ENCODE data around the gene GALNT13. TPM values are rescaled to one million over a fixed set of nuclear protein-coding genes. Genes with fewer than 3 reads are reported as not detected.

GALNT13 gene
- 5.8 TPM for total RNA-seq
- long read RNA-seq, full-length matches to known transcripts, result 3 of 11 reads
- long read RNA-seq, partial matches to known transcripts, result 2 of 11 reads
- long read RNA-seq, other reads (novel, unspliced or antisense), result 6 of 11 reads

DNA sequence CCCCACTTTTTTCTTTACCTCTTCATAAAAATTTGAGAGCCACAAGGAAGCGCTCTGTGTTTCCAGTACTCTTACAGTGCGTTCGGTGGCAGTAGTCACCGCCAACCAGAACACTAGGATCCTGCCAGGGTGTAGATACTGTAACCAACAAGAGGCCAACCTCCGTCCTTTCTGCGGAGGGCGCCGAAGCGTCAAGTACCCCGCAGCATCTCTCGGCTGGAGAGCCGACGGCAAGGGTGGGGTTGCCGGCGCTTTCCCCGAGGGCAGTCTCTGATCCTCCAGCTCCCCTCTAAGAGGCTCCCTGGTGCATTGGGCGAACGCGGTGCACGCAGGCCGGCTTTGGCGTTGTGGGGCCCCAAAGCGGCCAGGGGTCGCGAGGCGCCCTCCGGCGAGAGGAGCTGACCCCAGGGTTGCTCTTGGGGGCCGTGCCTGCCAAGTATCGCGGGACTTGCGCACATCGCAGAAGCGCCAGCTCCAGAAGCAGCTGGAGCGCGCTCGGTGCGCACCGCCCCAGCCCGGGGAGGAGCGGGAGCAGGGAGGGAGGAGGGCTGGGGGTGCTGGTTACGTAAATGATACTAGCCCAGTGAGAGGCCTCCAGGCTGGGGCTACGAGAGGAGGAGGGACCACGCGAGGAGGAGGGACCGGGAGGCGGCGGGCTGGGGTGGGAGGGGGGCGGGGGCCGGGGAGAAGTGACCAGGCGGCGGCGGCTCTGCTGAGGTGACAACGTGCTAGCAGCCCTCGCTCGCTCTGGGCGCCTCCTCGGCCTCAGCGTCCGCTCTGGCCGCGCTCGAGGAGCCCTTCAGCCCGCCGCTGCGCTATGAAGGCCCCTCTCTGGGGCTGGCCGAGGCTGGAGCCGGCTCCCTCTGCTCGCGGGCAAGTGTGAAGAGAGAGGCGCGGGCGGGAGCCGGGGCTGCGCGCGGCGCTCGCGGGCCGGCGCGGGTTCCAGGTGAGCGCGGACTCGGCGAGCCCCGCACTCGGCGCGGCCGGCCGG, at the start of gene GALNT13:
Gene GALNT13 (plus strand): TSS at position 692 of the 991 bp plus-strand sequence.
- Histone ChIP-seq H3K36me3 (no peaks in the 10 kb centered on the region), H3K4me3 (peak within 1 kb of the TSS; percentile 39), H3K27me3 (peaks cover 18% of the 10 kb centered on the region), H3K9me3 (no peaks in the 10 kb centered on the region), H3K4me1 (no peaks in the 10 kb centered on the region), H3K27ac (no peak within 1 kb of the TSS)
- peak; percentile 97 for ATAC-seq
- peak; percentile 79 for DNase-seq
- TF ChIP-seq CTCF (IDR thresholded peaks at IDR 0.05), result no peak
- intact Hi-C loops (cut with DNase I), result no loop called here

- Histone ChIP-seq H3K36me3 (no peaks in the 10 kb centered on the region), H3K9me3 (no peaks in the 10 kb centered on the region), H3K4me3 (no peak overlapping the region), H3K27me3 (no peaks in the 10 kb centered on the region), H3K4me1 (no peaks in the 10 kb centered on the region), H3K27ac (no peak overlapping the region)
- no peak for TF ChIP-seq CTCF (IDR thresholded peaks at IDR 0.05)
- no peak for DNase-seq
- ATAC-seq, result no peak
- intact Hi-C loops (cut with DNase I), result no loop called here
Observed at GRCh38 chr2:153823880-153824279, 47.8 kb upstream of the GALNT13 start.

- intact Hi-C loops (cut with DNase I), result no loop called here
- ATAC-seq (no peak), DNase-seq (no peak)
- H3K9me3 ChIP-seq, result no peaks in the 10 kb centered on the region
- H3K4me3 ChIP-seq, result no peak overlapping the region
- H3K36me3 ChIP-seq, result no peaks in the 10 kb centered on the region
- H3K27me3 ChIP-seq, result no peaks in the 10 kb centered on the region
- no peak overlapping the region for H3K27ac ChIP-seq
- no peaks in the 10 kb centered on the region for H3K4me1 ChIP-seq
- TF ChIP-seq CTCF (IDR thresholded peaks at IDR 0.05), result no peak
Observed at GRCh38 chr2:153828335-153828734, 43.4 kb upstream of the GALNT13 start.

GRCh38 chr2:153834662-153835061, 37.1 kb upstream of the GALNT13 start:
- no peak for TF ChIP-seq CTCF (IDR thresholded peaks at IDR 0.05)
- Histone ChIP-seq H3K36me3 (no peaks in the 10 kb centered on the region), H3K27ac (no peak overlapping the region), H3K9me3 (no peaks in the 10 kb centered on the region), H3K27me3 (no peaks in the 10 kb centered on the region), H3K4me3 (no peak overlapping the region), H3K4me1 (no peaks in the 10 kb centered on the region)
- DNase-seq (no peak), ATAC-seq (no peak)
- intact Hi-C loops (cut with DNase I), result no loop called here

- DNase-seq (no peak), ATAC-seq (no peak)
- Histone ChIP-seq H3K27me3 (no peaks in the 10 kb centered on the region), H3K4me3 (no peak overlapping the region), H3K36me3 (no peaks in the 10 kb centered on the region), H3K4me1 (no peaks in the 10 kb centered on the region), H3K27ac (no peak overlapping the region), H3K9me3 (no peaks in the 10 kb centered on the region)
- TF ChIP-seq CTCF (IDR thresholded peaks at IDR 0.05), result no peak
- intact Hi-C loops (cut with DNase I), result no loop called here
Observed at GRCh38 chr2:153858250-153858649, 13.5 kb upstream of the GALNT13 start.

All from upper lobe of right lung (tissue), 1 donor.